HG02973 (cell line): ENCODE data around the gene ATXN7L1.
"Not testable (repeated sequence)": the region's sequence is repeated elsewhere in the genome, so short reads cannot be mapped to it uniquely, and the experiment has no call there.

Experiments used
- ATAC-seq: cut with Tn5 transposase; IDR thresholded peaks from one replicate; pipeline ENCODE4 v1.9.1; 2021; ENCODE audit warnings: moderate library complexity; ENCODE audit not compliant: unreplicated experiment

Gene ATXN7L1

DNA sequence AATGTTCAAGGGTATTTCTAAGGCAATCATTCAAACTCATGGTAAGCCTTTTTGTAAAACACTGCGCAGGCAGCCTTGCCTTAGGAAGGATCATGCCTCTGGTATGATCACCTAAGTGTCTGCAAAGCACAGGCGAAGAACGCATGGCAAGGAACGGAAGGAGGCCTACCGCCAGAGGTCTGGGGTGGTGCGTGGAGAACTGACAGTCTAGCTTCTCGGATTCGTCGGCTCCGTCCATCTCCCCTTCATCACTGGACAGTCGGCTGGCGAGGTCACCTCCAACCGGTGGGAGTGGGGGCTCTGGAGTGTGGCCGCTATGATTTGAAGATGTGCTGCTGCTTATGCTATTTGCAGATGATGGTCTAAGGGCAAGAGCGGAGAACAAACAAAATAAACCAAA lies 252.5 kb downstream of the ATXN7L1 start:
- no peak for ATAC-seq

DNA sequence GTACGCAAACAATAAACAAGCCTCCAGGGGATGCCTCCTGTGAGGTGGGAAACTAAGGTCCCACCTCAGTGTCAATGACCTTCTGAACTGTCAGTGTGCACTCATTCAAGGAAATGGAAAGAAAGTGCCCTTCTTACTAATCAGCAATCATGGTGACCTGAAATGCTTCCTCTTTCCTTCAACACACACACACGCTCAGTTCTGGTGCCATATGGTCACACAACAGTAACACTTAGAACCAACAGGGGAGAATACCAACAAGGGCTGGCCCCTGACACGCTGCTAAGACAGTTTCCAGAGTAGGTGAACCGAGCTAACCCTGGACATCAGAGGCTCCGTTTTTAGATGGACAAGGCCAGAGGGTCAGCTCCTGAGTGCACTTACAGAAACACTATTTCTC lies 253.0 kb downstream of the ATXN7L1 start:
- no peak for ATAC-seq

DNA sequence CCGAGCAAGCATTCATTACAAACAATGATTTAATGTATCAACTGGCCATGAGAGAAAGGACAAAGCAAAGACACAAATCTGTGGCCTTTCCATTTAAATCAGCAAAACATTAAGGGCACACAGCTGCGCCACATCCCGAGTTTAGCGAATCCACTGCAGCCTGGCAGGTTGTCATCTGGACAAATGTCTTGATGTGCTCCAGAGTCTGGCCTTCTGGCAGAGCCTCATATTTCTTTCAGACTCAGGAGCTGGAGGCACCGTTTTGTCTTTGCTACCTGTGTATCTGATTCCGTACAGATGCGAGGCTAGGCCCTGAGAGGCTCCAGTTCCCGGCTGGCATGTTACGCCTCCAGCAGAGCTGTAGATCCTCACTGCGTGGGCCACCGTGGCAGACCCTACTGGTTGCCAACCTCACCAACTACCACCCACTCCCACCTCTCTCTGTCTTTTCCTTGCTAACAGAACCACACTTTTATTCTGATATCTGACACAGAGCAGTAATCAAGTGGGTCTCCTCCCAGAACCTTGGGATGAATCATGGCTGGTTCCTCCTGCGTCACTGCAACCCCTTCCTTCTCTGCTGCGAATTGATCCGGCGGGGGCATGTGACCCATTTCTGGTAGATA lies 254.2 kb downstream of the ATXN7L1 start:
- ATAC-seq: no peak

DNA sequence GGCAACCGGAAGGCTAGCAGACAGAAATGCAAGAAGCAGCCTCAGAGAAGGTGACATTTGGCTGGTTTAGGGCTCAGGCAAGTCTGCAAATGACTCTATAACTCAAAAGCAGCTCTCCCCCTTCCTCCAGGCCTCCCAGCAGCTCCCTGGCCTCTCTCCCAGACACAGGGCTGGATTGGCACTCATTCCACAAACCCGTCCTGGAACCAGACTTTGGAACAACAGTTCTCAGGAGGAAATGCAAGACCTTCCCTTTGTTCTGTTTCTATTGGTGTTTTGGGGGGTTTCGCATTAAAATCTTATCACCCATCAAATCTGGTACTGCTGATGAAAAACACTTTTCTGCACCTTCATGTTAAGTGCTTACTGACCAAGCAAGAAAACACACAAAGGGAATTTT lies 254.8 kb downstream of the ATXN7L1 start:
- ATAC-seq: no peak

DNA sequence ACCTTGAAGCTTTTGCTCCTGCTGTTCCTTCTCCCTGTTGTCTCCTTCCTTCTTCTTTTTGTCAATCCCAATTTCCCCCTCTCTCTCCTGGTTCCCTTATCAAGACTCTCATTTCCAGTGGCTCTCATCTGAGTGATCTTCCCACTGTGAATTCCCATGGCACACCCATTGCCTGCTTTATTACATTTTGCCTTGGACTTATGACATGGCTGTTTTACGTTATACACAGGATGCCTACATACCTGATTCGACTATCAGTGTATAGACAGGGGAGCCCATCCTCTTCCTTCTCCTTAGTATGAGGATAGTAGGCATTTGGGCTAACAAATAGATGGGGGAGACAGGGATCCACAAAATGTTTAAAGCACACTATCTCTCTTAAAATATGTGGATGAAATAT lies 255.2 kb downstream of the ATXN7L1 start:
- no peak for ATAC-seq

DNA sequence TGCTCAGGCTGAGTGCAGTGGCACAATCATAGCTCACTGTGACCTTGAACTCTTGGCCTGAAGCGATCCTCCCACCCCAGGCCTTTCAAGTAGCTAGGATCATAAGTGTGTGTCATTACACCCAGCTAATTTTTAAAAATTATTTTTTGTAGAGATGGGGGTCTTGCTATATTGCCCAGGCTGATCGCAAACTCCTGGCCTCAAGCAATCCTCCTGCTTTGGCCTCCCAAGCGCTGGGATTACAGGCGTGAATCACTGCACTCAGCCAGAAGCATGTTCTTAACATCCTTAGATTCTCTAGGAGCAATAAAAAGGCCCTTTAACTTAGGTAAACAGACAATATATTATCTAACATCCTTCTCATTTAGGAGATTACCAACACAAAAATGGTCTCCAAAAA lies 256.8 kb downstream of the ATXN7L1 start:
- ATAC-seq: no peak

DNA sequence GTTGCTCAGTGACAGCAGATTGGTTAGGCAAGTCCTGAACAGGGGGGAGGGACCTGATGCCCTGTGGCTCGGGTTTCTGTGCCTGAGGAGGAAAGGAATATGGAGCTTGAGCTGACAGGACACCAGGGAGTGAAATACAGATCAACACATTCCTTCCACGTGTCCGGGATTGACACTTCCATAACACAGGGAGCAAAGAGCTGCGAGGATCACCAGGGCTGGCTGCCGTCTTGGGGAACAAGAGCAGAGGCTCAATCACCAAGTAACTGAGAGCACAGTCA lies 258.4 kb downstream of the ATXN7L1 start:
- no peak for ATAC-seq

DNA sequence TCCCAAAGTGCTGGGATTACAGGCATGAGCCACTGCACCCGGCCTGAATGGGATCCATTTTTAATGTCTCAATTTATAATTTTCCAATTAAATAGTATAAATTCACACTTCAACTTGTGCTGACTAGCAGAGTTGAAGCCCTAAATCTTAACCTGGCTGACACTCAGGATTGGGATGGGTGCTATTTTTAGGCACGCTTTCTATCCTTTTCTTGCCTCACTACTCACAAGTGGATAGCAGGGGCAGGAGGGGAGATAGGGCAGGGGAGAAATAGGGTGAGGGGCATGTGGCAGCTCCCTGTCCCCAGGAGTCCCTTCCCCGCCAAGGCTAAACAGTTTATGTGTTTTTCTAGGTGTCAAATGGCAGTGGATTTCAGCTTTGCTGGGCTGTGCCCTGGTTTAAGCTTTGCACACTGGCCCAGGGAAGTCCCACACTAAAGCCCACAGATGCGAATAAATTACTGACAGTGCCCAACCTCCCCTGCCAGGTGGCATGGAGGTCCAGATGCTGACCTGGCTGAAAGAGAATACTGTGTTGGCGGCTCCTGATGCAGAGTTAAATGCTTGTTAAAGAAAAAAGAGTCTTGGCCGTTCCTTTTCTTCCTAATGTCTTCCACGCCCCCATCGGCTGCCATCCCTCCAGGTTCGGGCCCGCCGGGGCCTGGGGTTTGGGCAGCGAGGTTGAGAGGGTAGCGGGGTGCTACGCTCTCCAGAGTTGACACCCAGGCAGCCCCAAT lies 259.0 kb downstream of the ATXN7L1 start:
- no peak for ATAC-seq

DNA sequence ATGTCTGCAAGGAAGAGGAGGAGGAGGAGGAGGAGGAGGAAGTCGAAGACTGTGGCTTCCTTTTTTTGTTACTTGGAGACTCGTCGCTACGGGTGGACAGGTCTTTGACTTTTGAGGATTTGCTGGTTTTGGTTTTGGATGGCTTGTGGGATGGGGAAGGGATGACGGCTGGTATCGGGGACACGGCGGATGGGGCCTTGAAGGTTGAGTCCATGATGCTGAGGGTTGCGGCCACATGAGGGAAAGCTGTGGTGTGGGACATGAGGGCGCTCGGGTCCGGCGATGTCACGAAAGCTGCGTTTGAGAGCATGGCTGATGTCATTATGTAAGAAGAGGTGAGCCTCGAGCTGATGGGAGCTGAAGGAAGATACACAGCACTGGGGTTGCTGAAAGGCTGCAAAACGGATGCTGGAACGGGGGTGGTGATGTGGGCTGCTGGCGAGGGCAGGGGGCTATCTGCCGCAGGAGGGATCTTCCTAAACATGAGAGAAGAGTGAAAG lies 262.0 kb downstream of the ATXN7L1 start:
- no peak for ATAC-seq

DNA sequence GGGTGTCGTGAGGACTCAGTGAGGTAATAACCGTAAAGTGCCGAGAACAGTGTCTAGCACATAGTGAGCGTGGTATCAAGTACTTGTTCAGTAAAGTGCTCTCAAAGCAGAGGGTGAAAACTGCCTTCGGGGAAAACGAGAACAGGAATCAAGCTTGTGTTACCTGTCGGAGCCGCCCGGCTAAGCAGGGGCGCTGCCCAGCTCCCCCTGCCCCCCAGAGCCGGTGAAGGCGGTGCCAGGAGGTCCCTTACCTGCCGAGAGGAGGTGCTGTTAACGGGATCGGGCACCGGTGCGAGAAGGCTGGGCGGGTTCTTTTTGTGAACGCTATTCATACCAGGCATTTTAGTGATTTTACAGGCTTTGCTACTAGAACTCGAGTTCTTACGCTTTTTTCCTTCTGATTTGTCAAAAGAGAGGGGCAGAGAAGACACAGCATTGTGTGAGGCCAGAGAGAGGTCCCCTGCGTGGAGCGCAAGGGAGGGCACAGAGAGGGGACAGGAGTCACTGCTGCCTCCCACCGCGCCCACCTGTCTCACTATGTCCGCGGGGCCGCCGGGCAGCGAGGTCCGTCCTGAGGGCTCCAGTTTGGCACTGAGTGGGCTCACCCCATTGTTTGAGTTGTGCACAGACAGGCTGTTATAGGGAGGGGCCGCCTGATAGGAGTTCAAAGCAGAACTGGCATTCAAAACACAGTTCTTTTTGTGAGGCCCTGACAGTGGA lies 262.6 kb downstream of the ATXN7L1 start:
- no peak for ATAC-seq

DNA sequence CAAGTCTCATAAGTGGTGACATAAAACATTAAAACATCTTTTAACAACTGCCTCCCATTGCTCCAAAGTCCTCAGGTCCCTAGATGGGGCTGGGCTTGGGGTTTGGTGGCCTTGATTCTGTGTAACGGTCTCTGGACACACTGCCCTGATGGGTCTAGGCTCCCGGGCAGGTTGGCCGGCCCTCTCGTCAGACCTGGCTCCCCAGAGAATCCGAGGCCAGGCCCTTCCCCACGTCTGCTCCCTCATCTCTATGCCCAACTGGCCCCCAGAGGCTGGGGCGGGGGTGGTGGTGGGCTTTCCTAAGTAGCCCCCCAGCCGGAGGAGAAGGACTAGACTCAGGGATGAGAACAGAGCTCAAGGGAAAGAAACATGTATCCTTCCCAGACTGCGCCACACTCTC lies 263.6 kb downstream of the ATXN7L1 start:
- no peak for ATAC-seq

DNA sequence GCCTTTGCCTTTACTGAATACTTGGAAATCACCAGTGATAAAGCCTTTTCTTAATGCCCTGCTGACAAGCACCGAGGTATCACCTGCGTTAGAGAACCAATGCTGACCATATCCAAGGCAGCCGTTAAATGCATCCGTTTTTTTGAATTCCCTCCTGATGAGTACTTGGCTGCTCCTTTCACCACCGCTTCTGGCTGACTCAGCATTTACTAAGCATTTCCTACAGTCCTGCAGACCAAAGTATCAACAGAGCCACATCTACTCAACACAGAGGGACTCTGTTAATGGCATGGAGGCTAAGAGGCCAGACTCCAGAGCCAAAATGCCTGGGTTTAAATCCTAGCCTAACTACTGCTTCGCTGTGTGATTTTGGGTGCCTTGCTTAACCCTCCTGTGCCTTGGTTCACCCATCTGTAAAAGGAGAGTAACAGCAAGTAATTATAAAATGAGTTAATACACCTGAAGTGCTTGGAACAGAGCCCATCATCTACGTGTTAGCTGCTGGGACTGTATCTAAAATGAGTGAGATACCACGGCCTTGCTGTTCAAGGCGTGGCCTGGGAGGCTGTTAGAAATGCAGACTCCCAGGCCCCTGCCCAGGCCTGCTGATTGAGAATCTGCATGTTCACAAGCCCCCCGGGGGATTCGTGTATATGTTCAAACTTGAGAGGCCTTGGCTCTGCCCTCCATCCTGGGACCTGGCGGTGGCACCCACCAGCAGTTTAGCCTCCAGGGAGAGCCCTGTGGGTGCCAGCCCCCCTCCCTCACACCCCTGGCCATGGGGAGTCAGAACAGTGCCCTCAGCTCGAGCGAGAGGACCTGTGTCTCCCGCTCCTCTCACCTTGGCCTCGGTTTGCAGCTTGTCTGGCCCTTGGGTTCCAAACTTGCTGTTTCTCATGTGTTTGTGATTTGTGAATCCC lies 264.3 kb downstream of the ATXN7L1 start:
- ATAC-seq: no peak

DNA sequence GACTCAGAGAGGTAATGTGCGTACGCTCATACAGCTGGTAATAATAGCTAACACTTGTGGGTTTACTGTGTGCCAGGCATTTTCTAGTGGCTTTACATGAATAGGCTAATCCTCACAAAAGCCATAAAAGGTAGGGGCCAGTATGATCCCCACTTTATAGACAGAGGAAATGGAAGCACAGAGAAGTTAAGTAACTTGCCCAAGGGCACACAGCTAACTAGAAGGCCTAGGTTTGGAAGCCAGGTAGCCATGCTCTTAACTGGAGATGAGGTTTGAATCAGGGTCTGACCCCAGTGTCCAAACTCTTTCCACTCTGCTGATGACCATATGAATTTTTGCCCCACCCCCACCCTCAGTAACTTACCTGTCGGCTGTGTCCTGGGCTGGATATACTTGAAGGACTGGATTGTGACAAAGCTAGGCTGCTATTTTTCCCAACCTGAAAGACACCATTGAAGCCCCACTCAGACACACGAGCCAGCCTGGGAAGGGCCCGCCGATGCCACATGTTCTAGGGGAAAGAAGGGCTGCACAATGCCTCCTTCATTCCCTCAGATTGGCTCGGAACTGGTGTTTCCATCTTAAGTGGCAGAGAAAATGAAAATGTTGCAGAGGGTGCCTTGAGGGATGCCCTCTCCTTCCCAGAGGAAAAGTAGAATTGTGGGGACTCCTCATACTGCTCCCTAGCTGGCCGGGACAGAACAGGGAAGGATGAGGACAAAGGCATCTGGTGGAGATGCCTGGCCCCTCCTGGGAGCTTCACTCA lies 266.1 kb downstream of the ATXN7L1 start:
- no peak for ATAC-seq

DNA sequence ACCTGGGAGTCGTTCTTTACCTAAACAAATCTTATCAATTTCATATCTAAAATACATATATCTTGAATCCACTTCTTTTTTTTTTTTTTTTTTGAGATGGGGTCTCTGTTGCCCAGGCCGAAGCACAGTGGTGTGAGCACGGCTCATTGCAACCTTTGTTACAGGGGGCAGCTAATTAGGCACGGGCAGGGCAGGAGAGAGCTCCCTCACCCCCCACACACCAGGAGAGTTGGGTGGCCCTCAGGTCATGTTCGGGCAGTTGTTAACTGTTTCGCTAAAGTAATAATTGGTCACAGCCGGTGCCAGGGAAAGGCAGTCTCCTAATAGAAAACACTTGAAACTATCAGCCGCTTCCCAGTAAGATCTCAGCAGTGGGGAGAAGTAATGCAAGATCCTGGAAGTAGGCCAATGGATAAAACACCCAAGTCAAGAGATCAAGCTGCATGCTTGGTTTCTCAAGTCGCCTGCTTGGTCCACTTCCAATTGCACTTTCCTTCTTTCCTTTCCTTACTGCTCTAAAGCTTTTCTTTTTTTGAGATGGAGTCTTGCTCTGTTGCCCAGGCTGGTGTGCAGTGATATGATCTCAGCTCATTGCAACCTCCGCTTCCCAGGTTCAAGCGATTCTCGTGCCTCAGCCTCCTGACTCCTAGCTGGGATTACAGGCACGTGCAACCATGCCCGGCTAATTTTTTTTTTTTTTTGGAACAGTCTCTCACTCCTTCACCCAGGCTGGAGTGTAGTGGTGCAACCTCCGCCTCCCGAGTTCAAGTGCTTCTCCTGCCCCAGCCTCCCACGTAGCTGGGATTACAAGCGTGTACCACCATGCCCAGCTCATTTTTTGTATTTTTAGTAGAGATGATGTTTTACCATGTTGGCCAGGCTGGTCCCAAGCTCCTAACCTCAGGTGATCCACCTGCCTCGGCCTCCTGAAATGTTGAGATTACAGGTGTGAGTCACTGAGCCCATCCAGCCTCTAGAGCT lies 273.8 kb downstream of the ATXN7L1 start:
- no peak for ATAC-seq

DNA sequence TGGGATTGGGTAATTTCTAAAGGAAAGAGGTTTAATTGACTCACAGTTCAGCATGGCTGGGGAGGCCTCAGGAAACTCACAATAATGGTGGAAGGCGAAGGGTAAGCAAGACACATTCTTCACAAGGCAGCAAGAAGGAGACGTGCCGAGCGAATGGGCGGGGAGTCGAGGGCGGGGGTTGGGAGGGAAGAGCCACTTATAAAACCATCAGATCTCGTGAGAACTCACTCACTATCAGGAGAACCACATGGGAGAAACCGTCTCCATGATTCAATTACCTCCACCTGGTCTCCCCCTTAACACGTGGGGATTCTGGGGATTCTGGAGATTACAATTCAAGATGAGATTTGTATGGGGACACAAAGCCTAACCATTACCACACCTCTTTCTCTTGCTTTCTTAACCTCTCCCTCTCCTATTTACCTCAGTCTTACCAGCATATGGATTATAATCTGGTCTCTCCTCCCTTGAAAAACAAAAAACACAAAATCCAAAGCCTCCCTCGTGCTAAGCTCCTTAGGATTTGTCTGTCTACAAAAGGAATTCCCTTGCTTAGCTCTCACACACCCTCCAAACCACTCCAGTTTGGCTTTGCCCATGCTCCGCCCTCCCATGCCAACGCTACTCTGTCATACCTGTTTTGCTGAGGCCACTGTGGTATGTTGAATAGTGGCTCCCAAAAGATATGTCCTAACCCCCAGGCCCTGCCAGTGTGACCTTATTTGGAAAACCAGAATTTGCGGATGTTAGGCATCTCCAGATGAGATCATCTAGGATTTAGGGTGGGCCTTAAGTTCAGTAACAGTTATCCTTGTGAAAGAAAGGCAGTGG lies 275.5 kb downstream of the ATXN7L1 start:
- ATAC-seq: no peak

DNA sequence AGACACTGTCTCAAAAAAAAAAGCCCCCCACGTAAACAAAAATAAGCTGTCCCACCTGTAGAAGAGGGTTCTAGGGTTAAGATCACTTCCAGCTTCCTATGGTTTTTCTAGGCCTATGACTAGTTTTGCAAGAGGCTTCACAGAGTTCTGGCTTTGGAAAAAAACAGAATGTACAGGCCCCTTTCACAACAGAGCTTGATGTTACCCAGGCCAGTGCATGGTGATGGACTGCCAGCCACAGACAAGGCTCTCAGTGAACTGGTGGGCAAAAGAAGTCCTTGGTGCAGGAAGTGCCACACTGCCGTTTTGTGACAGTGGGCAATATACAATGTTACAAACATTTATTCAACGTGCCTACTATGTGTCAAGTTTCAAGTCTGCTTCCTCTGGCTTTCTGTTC lies 276.8 kb downstream of the ATXN7L1 start:
- no peak for ATAC-seq

DNA sequence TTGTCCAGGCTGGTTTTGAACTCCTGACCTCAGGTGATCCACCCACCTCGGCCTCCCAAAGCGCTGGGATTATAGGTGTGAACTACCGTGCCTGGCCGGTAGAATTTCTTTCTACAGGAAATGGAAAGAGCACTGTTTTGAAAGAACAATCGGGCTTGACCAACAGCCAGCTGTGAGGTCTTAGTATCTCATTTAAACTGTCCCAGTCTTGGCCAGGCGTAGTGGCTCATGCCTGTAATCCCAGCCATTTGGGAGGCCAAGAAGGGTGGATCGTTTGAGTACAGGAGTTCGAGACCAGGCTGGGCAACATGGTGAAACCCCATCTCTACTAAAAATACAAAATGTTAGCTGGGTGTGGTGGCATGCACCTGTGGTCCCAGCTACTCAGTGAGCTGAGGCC lies 277.3 kb downstream of the ATXN7L1 start:
- not testable (repeated sequence) for ATAC-seq

DNA sequence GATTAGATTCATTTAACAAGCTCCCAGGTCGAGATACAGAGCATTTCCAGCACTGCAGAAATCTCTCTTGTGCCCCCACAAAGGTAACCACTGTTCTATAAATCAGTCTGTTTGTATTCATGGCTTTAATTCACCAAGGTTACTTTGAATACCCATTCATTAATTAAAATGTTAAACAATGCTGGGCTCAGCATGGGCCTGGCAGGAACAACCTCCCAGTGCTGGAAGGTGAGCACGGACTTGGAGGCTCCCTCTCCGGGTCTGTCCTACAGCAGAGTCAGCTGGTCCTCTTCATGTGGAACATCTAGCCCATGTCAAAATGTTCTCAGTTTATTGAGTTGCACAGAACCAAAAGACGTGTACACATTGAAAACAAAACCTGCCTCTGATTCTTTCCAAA lies 279.5 kb downstream of the ATXN7L1 start:
- no peak for ATAC-seq
